HG03280 (cell line): ENCODE data around the gene FAM8A1.

Experiments used
- ATAC-seq: cut with Tn5 transposase; IDR thresholded peaks from one replicate; pipeline ENCODE4 v1.9.1; 2021; ENCODE audit warnings: mild to moderate bottlenecking, moderate library complexity; ENCODE audit not compliant: unreplicated experiment

The FAM8A1 gene

GRCh38 chr6:17600527-17601385 lies 654 bp downstream of the FAM8A1 start:
- ATAC-seq: peak; percentile 49

DNA sequence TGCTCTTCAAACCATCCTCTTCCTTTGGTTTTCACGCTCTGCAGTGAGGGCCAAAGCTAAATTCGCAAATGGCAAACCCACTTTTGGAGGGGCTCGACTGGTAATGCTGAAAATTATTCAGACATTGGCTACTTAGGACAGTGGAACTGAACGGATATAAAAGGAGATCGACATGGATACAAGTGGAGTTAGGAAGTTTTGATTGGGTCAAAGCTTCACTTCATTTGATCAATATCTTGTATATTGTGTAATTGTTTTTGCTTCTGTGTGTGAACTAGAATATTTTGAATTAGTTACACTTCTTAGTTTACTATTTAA lies 1.2 kb downstream of the FAM8A1 start:
- ATAC-seq: no peak

DNA sequence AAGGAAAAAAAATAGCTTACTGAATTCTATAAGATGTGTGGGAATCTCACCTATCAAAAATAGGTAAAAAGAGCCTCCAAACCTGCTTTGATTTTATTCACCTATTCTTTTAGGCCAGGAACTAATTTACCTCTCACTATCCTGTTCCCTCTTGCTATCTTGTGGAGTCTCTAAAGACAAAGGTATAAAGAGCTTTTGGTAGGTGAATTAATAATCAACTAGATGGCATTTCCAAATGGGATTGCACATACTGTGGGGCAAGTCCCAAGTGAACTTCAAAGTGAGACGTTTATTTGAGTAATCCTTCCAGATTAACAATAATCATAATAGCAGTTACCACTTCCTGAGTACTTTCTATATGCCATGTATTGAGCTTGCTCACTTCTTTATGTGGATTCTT lies 2.8 kb downstream of the FAM8A1 start:
- ATAC-seq: no peak

DNA sequence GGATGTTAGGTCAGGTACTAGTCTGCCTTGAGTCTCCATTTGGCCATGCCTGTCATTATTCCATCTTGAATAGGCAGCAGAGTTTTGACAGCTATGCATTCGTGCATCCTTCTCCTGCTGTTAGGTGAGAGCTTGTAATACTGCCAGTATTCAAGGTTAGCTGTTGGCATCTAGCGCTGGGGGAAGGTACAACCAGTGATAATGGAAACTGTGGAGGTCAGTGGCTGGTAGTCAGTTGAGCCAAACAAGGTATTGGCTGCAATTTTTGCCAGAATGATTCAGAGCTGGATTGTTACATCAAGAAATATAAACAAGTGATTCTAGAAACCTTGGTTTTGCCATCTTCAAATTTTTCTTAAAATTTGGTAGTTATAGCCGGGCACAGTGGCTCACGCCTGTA lies 6.5 kb downstream of the FAM8A1 start:
- no peak for ATAC-seq

DNA sequence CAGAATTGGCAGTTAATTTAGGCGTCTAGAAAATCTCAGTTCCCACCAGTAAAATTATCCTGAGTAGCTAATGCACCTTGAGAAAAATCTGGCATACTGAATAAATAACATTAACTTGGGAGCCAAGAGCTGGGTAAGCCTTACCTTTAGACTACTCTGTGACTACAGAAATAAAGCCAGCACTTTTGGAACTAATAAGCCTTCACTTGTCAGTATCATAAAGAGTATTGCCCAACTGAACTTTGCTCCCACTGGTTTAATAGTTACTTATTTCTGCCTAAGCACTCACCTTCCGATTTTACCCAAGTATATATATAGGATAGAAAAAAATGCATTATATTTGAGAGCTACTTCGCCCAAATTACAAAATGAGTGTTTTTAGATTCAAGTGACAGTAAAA lies 10.7 kb downstream of the FAM8A1 start:
- ATAC-seq: no peak

DNA sequence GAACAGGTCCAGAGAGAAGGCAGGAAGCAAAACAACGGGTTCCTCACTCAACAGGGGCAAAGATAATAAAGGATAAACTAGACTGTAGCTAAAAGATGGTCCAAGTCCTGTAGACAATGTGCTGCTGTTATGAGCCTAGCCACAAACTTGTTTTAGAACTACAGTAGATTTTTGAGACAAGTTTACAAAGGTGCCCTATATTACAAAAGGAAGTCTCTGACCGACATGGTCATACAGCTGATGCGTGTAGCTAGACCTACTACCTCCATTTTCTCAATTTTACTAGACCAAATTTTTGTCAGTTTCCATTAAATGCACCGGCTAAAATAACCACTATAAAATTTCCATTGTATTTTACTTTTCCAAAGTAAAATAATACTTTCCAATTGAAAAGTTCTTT lies 11.9 kb downstream of the FAM8A1 start:
- ATAC-seq: no peak

DNA sequence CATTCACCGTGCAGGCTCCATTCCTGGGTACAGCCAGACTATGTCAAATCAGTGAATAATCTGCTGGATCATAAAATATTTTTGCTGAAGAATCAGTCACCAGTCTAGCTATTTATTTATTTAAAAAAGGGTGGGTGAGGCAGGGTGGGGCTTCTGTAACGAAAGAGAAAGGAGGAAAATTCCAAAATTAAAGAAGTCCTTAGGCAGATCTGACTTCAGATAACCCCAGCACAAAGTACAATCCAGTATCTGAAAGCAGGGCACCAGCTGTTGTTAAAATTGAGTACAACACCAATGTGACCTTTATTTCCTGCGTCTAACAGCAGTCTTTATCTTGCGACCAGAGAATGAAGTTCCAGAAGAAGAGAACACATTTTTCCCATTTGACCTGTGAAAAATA lies 15.7 kb downstream of the FAM8A1 start:
- no peak for ATAC-seq

- peak; percentile 60 for ATAC-seq
Measured at GRCh38 chr6:17621003-17621402, 20.9 kb downstream of the FAM8A1 start.

DNA sequence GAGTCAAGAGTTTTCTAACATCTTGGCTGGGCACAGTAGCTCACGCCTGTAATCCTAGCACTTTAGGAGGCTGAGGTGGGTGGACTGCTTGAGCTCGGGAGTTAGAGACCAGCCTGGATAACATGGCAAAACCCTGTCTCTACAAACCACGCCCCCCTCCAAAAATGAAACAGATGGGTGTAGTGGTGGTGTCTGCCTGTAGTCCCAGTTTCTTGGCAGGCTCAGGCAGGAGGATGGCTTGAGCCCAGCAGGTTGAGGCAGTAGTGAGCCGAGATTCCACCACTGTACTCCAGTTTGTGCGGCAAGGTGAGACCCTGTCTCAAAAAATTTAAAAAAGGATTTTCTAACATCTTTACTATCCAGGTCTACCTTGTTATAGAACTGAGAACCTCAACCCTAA lies 22.0 kb downstream of the FAM8A1 start:
- no peak for ATAC-seq

- no peak for ATAC-seq
Measured at GRCh38 chr6:17624396-17624795, 24.3 kb downstream of the FAM8A1 start.

- ATAC-seq: peak; percentile 78
Measured at GRCh38 chr6:17628873-17629272, 28.8 kb downstream of the FAM8A1 start.

DNA sequence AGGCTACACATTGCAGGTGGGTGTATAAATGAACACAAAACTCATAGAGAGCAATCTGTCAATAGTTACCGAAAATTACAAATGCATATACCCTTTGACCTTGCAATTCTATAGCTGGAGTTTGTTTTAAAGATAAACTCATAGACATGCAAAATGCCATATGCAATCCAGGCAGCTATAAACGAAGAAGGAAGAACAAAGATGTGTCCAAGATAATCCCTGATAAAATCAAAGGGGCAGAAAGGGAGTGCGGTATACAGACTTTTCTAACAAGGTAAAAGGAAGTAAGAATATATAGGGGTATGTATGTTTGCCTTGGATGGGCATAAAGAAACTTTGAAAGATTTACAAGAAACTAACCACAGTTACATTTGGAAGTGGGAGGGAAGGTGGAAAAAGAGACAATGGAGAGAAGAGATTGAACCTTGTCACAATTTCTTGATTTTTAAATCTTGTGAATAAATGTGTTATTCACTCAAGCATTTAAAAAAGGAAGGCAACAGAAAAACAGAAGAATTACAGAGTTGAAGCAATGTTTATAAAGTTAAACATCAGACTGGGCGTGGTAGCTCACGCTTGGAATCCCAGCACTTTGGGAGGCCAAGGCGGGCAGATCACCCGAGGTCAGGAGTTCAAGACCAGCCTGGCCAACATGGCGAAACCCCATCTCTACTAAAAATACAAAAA lies 29.9 kb downstream of the FAM8A1 start:
- no peak for ATAC-seq

- ATAC-seq: no peak
Measured at GRCh38 chr6:17630511-17631073, 30.5 kb downstream of the FAM8A1 start.

DNA sequence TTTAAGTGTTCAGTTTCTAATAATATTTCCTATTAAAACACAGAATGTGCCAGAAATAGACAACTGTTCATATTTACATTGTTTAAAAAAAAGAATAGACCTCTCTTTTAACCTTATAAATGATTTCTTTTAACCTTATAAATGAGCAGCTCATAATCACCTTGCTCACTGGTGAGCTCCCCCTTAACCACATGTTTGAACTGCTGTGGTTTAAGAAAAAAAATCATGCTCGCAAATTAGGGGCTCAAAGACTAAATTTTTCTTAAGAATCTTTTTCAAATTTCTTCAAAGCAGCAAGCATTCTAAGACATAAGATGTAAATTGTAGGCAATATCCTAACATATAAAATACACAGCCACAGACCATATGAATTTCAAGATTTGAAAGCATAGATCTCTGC lies 32.8 kb downstream of the FAM8A1 start:
- ATAC-seq: no peak

GRCh38 chr6:17633465-17634188 lies 33.5 kb downstream of the FAM8A1 start:
- no peak for ATAC-seq

DNA sequence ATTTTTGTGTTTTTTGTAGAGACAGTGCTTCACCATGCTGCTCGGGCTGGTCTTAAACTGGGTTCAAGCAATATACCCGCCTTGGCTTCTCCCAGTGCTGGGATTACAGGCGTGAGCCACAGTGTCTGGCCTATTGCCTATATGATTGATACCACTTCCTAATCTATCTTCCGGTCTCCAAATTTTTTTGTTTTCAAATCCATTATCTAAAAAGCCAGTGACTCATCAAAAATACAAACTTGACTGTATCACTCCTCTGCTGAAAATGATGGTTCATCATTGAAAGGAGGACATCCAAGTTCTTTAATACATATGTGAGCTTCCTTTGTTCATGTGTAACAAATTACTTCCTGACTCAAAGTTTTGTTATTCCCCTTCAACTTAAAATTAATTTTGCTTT lies 35.5 kb downstream of the FAM8A1 start:
- ATAC-seq: no peak

DNA sequence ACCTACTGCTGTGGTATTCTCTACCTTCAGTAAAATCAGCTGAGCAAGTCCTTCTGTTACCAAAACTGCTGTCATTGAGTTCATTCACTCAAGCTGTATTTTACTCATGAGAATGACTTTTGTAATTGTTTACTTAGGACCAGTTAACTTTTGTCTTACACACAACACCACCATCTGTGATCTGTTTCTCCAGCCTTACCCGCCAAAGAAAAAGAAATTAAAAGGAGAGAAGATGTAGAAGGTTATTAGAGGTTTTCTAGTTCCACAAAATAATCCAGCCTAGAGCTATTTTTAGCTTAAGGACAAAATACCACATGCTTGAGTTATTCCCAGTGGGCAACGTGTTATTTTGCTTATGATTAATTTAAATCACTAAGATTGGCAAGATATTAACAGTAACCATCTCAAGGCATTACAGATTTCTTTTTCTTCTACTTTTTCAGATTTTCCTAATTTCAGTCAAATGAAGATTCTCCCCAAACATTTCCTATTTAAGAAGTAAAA lies 38.2 kb downstream of the FAM8A1 start:
- ATAC-seq: no peak

GRCh38 chr6:17640477-17640917 lies 40.4 kb downstream of the FAM8A1 start:
- no peak for ATAC-seq

- no peak for ATAC-seq
Measured at GRCh38 chr6:17648745-17649144, 48.6 kb downstream of the FAM8A1 start.

DNA sequence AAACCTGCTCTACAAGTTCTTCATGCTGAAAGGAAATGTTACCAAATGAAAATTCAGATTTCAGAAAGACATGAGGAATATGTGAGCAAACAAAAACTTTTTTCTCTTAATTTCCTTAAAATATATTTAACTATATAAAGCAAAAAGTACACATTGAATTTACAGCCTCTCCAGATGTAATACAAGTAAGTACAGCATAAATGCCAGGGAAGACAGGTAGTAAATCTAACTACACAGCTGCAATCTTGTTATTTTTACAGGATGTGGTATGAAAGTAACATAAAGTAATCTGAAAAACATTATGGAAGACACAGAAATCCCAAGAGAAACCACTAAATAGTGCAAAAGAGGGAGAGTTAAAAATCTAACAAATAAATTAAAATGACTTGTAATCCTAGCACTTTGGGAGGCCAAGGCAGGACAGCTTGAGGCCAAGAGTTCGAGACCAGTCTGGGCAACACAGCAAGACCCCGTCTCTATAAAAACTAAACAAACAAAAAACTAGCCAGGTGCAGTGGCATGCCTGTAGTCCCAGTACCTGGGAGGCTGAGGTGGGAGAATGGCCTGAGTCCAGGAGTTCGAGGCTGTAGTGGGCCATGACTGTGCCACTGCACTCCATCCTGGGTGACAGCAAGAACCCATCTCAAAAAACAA lies 50.7 kb downstream of the FAM8A1 start:
- no peak for ATAC-seq
